Measurements from ENCODE around the gene DDX28. TPM values are rescaled to one million over a fixed set of nuclear protein-coding genes. Genes with fewer than 3 reads are reported as not detected.

DDX28 gene
- total and polyA plus RNA-seq, 2 donors (not counting 3 experiments of a cell fraction or from before 2014, with no cell fraction given) = 8.4 to 12.5 TPM

GRCh38 chr16:68005211-68005610 lies 17.8 kb downstream of the DDX28 start:
- H3K9me3 ChIP-seq (replicated peaks; ENCODE audit: control insufficient read depth, insufficient read depth, low read length) = no peaks in the 10 kb centered on the region
- intact Hi-C loops (cut with micrococcal nuclease) (no loop called here), dilution Hi-C loops (cut with MboI; ENCODE audit: extremely low pct_ligation_motif_present, low sequenced_read_pairs) (no loop called here)
- POLR2A ChIA-PET = interaction anchor here (0.7 kb wide), 1 partner anchor 10 kb away, joined by 3 read pairs; no protein-coding TSS in a partner anchor
- CTCF ChIA-PET = interaction anchor here (0.8 to 4.4 kb wide), 8 partner anchors 11 to 40 kb away, joined by 3 to 22 read pairs (median 4); partner anchors contain the start of genes DDX28, DPEP2NB and DUS2
- no peaks in the 10 kb centered on the region for H3K27me3 ChIP-seq (ENCODE audit: control insufficient read depth in 2 of 2, insufficient read depth in 2 of 2, low read length in 2 of 2)
- no peak overlapping the region for H3K27ac ChIP-seq (ENCODE audit: insufficient read depth, low read depth, low read length)
- no peak overlapping the region for H3K9ac ChIP-seq (replicated peaks; ENCODE audit: extremely low read depth, insufficient read depth, low read length)
- H3K4me3 ChIP-seq (replicated peaks in 1 of 3; ENCODE audit: insufficient read depth in 1 of 3, low read depth in 1 of 3, low read length in 3 of 3) = no peak overlapping the region
- H3K4me2 ChIP-seq (ENCODE audit: insufficient read depth, low read length) = no peak overlapping the region
- no TSS peak for BruUV-seq (replicated peaks)
- TF ChIP-seq FOS (IDR thresholded peaks at IDR 0.05; ENCODE audit: borderline replicate concordance, insufficient read depth, low read length) (no peak), MYC (IDR thresholded peaks at IDR 0.05; ENCODE audit: low read depth, low read length) (no peak), POLR2A (IDR thresholded peaks at IDR 0.05; ENCODE audit: low read depth, low read length) (no peak), GATA2 (IDR thresholded peaks at IDR 0.05; ENCODE audit: insufficient read depth, insufficient read length, low read depth, low read length) (no peak), EZH2 (IDR thresholded peaks at IDR 0.05; ENCODE audit: borderline replicate concordance, low read depth, low read length, severe bottlenecking) (no peak), MAX (IDR thresholded peaks at IDR 0.05; ENCODE audit: insufficient read depth, insufficient read length) (no peak), POLR2AphosphoS5 (IDR thresholded peaks at IDR 0.05; ENCODE audit: insufficient read depth, low read depth, low read length) (no peak), JUN (IDR thresholded peaks at IDR 0.05; ENCODE audit: borderline replicate concordance, insufficient read depth, insufficient read length, low read depth) (no peak), CTCF (IDR thresholded peaks at IDR 0.05; ENCODE audit: extremely low read depth in 1 of 2, insufficient read depth in 1 of 2, low read depth in 1 of 2, low read length in 2 of 2) (no peak)
- no peaks in the 10 kb centered on the region for H3K79me2 ChIP-seq (ENCODE audit: control insufficient read depth, insufficient read depth, low read length)
- no peak for FAIRE-seq
- DNase-seq (ENCODE audit: low read depth, low spot score) = no peak
- H3K9me1 ChIP-seq (replicated peaks; ENCODE audit: control insufficient read depth, extremely low read depth, insufficient read depth, low read length) = no peaks in the 10 kb centered on the region
- H4K20me1 ChIP-seq (replicated peaks; ENCODE audit: control insufficient read depth, extremely low read depth, insufficient read depth, low read length) = no peaks in the 10 kb centered on the region
- no peak overlapping the region for H2AFZ ChIP-seq (ENCODE audit: low read depth, low read length)
- peaks cover 7% of the 10 kb centered on the region for H3K4me1 ChIP-seq (ENCODE audit: control insufficient read depth, extremely low read depth, insufficient read depth, low read length)
- no peaks in the 10 kb centered on the region for H3K36me3 ChIP-seq (ENCODE audit: control insufficient read depth in 2 of 2, extremely low read depth in 1 of 2, insufficient read depth in 2 of 2, low read length in 2 of 2)
